Fibroblast of villous mesenchyme (primary cell): ENCODE results near the gene STRN3. TPM values are rescaled to one million over a fixed set of nuclear protein-coding genes. Genes with fewer than 3 reads are reported as not detected.
"Not testable (repeated sequence)": the region's sequence is repeated elsewhere in the genome, so short reads cannot be mapped to it uniquely, and the experiment has no call there.

ENCODE experiments used
- DNase-seq: peaks from one replicate; pipeline ENCODE4 v3.0.0-alpha.2; 2010; ENCODE audit warnings: low read depth
- H3K4me3 ChIP-seq: 2 replicates; pipeline ENCODE4 v1.5.1; 2011; ENCODE audit warnings: low read depth, mild to moderate bottlenecking, low read length
- total RNA-seq: library from RNA; depleted of rRNA; stranded (reverse); fragments of >200 nt; gene quantifications from 2 replicates; pipeline ENCODE4 v1.2.3, GENCODE V29; 2012
- TF ChIP-seq, protein P1 (sequence below): IDR thresholded peaks from 2 replicates; pipeline ENCODE4 v1.5.1; 2012; ENCODE audit warnings: low read depth, mild to moderate bottlenecking, low read length; ENCODE audit not compliant: insufficient read depth

The STRN3 gene
- total RNA-seq, 1 donor: 83.3 TPM

DNA sequence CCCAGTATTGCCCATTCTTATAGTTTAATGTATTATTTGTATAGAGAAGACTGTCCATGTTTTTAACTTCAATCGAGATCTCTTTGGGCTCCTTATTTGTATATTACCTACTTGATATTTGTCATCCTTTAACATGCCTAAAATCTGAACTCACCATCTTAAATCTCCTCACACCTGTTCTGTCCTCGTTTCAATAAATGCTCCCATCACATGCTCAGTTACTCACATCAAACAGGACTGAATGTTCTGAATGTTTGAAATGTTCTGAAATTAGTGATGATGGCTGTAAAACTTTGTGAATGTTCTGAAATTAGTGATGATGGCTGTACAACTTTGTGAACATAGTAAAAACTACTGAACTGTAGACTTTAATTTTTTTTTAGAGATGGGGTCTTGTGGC is 117.4 kb downstream of the STRN3 start:
- DNase-seq: no peak
- TF ChIP-seq, protein P1, sequence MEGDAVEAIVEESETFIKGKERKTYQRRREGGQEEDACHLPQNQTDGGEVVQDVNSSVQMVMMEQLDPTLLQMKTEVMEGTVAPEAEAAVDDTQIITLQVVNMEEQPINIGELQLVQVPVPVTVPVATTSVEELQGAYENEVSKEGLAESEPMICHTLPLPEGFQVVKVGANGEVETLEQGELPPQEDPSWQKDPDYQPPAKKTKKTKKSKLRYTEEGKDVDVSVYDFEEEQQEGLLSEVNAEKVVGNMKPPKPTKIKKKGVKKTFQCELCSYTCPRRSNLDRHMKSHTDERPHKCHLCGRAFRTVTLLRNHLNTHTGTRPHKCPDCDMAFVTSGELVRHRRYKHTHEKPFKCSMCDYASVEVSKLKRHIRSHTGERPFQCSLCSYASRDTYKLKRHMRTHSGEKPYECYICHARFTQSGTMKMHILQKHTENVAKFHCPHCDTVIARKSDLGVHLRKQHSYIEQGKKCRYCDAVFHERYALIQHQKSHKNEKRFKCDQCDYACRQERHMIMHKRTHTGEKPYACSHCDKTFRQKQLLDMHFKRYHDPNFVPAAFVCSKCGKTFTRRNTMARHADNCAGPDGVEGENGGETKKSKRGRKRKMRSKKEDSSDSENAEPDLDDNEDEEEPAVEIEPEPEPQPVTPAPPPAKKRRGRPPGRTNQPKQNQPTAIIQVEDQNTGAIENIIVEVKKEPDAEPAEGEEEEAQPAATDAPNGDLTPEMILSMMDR: no peak
- H3K4me3 ChIP-seq: no peak overlapping the region

DNA sequence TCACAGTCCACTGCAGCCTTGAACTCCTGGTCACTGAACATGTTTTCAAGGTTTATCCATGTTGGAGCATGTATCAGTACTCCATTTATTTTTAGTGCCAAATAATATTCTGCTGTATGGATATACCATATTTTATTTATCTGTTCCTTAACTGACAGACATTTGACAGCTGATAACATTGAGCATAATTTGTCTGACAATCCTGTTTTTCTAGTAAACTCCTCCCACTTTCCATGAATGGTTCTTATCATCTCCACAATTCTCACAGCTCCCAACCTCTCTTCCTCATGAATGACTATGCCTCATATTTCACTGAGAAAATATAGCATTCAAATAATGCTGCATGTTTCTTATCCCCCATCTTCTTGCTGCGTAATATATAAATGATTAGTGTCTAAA is 118.5 kb downstream of the STRN3 start:
- no peak for DNase-seq
- H3K4me3 ChIP-seq: no peak overlapping the region
- TF ChIP-seq, protein P1: no peak

DNA sequence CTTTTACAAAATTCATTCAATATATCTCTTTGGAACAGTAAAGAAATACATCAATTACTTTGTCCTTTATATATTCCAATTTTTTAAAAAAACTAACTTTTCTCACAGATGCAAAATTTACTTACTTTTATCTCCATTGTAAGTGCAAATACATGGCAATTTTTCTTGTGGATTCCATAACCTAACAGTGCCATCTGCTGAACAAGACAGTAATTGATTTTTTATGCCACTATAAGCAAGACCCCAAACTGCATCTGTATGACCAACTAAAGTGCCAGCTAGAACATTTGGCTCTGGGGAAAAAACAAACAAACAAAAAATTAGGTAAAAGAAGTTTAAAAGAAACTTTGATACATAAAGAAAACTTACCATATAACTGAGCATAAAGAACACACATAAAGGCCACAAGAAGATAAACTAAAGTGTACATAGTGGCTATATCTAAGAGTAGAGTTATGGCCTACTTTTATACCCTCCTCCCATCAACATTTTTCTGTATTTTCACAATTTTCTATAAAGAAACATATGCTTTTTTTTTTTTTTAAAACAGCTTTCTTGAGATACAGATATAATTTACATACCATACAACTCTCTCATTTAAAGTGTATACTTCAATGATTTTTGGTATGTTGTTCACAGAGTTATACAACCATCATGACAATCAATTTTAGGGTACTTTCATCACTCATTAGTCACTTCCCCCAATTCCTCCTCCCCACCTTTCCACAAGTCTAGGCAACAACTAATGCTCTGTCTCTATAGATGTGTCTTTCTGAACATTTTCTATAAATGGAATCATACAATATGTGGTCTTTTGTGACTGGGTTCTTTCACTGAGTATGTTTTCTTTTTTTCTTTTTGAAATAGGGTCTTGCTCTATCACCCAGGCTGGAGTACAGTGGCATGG is 119.2 kb downstream of the STRN3 start:
- peak; percentile 20 for DNase-seq
- no peak overlapping the region for H3K4me3 ChIP-seq
- TF ChIP-seq, protein P1: peak; percentile 27

DNA sequence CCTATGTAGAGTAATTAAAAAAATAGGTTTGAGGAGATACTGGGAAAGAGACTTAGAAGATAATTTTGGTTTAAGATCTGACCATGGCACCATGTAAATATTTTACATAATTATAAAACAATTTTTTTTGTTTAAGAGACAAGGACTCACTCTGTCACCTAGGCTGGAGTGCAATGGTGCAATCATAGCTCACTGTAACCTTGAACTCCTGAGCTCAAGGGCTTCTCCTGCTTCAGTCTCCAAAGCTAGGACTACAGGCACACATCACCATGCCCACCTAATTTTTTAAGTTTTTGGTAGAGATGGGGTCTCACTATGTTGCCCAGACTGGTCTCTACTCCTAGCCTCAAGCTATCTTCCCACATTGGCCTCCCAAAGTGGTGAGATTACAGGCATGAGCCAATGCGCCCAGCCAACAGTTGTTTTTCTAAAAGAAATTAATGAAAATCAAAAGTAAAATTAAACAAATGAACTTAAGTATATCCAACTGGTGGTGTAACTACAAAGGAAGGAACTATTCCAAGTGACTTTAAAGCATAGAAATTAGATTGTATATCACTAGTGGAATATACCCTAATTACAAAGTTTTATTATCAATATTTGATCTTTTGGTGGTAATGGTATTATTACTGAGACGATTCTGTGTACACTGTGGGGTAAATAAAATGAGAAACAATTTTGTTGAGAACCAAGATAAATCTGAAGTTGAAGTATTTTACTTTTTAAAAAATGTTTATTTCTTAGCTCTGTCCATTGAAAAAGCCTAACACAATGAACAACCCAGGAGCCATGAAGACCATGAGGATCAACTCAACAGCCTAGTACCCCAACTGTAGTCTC is 122.7 kb downstream of the STRN3 start:
- DNase-seq: no peak
- TF ChIP-seq, protein P1: no peak

DNA sequence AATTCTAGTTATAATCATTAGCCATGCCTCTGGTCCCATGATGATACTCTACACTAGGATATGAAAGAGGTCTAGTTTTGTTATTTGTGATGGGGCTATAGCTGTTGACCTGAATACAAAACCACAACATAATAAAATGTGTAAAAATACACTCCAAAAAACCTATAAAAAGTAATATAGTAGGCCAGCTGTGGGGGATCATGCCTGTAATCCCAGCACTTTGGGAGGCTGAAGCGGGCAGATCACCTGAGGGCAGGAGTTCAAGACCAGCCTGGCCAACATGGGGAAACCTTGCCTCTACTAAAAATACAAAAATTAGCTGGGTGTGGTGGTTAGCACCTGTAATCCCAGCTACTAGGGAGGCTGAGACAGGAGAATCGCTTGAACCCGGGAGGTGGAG is 129.1 kb downstream of the STRN3 start:
- H3K4me3 ChIP-seq: not testable (repeated sequence)

More for the DNA sequence above, 122.7 kb downstream of the STRN3 start:
- H3K4me3 ChIP-seq: no peak overlapping the region

DNA sequence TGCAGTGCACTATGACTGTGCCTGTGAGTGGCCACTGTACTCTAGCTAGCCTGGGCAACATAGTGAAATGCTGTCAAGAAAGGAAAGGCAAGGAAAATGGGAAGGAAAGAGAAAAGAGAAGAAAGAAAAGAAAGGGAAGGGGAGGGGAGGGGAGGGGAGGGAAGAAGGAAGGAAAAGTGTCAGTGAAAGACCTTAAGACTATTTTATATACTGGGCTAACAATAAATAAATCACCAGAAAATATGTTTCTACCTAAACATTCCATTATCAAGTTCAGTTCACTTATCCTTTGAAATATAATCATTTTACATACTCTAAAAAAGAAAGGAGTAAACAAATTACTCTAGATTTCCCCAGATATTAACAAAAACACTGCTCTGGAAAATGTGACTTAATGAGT is 129.7 kb downstream of the STRN3 start:
- no peak overlapping the region for H3K4me3 ChIP-seq
- TF ChIP-seq, protein P1: no peak
- DNase-seq: no peak

More for the DNA sequence above, 129.1 kb downstream of the STRN3 start:
- not testable (repeated sequence) for DNase-seq

GRCh38 chr14:30894923-30895515 is 131.2 kb downstream of the STRN3 start:
- TF ChIP-seq, protein P1: no peak
- H3K4me3 ChIP-seq: no peak overlapping the region
- DNase-seq: no peak
